Mesodermal cell (in vitro differentiated cells): ENCODE results near the gene TLK2.

Source experiments
- H3K27ac ChIP-seq: 2 replicates; pipeline ENCODE4 v1.7.0; 2013; ENCODE audit warnings: mild to moderate bottlenecking, low read depth, low read length, moderate library complexity; ENCODE audit not compliant: severe bottlenecking
- H3K36me3 ChIP-seq: 2 replicates; pipeline ENCODE4 v1.7.1; 2013; ENCODE audit warnings: mild to moderate bottlenecking, low read length, moderate library complexity; ENCODE audit not compliant: control insufficient read depth, insufficient read depth
- H3K4me1 ChIP-seq: one replicate; pipeline ENCODE4 v1.7.1; 2013; ENCODE audit warnings: mild to moderate bottlenecking, low read length; ENCODE audit not compliant: insufficient read depth, control insufficient read depth, poor library complexity, severe bottlenecking
- H3K4me3 ChIP-seq: 2 replicates; pipeline ENCODE4 v1.7.0; 2013; ENCODE audit warnings: low read length, control low read depth, mild to moderate bottlenecking; ENCODE audit not compliant: insufficient read depth, poor library complexity, severe bottlenecking; ENCODE audit errors: extremely low read depth
- H3K9me3 ChIP-seq: 2 replicates; pipeline ENCODE4 v1.7.1; 2013; ENCODE audit warnings: mild to moderate bottlenecking, low read length, moderate library complexity; ENCODE audit not compliant: control insufficient read depth
- WGBS, 2 experiments: methylation state at CpG; one replicate each; pipeline ENCODE4 v1.1.5; 2013; ENCODE audit warnings: missing lambda C conversion rate in 2 of 2; ENCODE audit not compliant: insufficient coverage in 2 of 2; 5-methylcytosine and 5-hydroxymethylcytosine counted together

TLK2 gene

DNA sequence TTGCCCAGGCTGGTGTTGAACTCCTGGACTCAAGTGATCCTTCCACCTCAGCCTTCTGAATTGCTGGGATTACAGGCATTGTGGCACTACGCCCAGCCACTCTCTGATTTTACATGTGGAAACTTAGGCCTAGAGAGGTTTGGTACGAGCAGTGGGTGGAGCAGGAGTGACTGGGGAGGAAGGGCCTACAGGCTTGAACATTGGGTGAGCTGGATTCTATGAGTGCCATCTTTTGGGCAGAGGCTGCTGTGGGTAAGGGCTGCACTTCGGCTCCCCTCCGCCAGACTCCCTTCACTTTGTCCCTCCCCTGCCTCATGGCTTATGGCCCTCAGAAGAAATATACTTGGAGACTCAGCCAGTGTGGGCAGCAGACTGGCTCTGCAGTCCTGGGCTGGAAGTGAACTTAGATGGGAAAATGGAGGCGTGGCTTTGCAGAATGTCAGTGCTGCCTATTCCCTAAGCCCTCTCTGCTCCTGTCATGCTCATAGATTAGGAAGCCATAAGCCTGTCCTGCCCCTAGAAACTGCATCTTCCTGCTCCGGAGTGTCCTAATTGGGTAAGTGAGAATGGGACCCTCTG is 139.4 kb downstream of the TLK2 start:
- peaks cover 48% of the 10 kb centered on the region for H3K4me1 ChIP-seq
- WGBS, 2 experiments: 73 to 96% methylated on average over 2 to 5 of the region's 6 CpGs
- no peak overlapping the region for H3K4me3 ChIP-seq
- H3K27ac ChIP-seq: peak overlapping the region; percentile 60
- peaks cover 30% of the 10 kb centered on the region for H3K36me3 ChIP-seq
- H3K9me3 ChIP-seq: no peaks in the 10 kb centered on the region

DNA sequence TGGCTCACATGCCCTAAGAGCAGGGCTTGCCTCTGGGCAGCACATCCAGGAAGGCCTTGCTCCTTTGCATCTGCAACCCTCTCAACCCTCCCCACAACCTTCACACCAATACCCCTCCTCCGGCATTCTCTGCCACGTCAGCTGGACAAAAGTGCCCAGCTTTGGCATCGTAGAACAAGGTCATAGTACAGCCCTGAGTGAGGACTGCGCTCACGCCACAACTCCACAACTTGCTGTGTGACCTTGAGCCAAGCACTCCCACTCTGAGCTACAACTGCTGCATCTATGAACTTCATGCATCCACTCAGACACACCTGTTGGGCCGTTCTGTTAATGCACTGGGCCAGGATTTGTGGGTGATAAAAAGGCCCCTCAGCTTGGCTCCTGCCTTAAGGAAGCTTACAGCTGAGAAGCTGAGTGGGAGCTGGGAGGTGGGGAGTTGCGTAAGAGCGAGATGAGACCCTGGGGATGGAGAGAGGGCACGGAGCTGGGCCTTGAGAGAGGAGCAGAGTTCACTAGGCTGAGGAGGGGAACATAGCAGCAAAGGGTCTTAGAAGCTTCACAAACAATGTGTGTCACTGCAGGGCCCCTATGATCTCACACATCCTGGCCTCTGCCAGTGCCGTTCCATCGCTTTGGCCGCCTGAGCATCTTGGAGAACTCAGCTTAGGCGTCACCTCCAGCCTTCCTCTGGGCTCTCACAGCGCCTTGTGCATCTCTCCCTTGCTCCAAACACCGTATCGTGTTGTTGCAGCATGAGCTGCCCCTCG is 140.2 kb downstream of the TLK2 start:
- H3K36me3 ChIP-seq: peaks cover 31% of the 10 kb centered on the region
- H3K4me1 ChIP-seq: peaks cover 43% of the 10 kb centered on the region
- no peaks in the 10 kb centered on the region for H3K9me3 ChIP-seq
- 94 to 97% methylated on average over 17 of the region's 17 CpGs for WGBS, 2 experiments
- no peak overlapping the region for H3K4me3 ChIP-seq
- H3K27ac ChIP-seq: no peak overlapping the region

DNA sequence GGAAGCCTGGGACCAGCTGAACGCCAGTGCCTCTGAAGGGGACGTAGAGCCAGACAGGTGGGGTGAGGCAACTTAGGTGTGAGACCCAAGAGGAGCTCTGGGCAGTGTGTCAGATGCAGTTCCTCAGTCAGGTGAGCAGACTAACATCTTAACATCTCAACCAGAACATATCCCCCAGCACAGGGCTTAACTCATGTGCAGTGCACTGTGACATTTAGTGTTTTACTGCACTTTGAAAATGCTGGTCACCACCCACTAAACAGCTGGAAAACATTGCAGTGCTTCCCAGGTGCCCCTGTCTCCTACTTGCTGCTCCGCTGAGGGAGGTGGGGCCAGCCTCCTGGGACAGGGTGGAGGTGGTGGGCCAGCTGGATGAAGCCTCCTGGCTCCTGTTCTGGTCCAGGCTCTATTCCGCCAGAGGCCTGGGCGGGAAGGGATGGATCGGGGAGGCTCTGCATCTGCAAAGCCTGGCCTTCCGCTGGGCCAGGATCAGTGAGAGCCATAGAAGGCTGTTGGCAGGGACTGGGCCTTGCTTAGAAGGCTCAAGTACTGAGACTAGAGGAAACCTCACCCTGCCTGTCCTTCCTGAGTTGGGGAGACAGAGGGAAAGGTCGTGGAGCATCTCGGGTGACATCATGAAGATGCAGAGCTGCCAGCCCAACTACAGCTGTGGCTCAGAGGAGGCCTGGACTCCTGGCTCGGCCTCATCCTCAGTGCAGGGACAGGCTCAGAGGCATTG is 141.0 kb downstream of the TLK2 start:
- Histone ChIP-seq H3K4me3 (no peak overlapping the region), H3K36me3 (peaks cover 33% of the 10 kb centered on the region), H3K27ac (no peak overlapping the region), H3K4me1 (peaks cover 36% of the 10 kb centered on the region), H3K9me3 (no peaks in the 10 kb centered on the region)
- WGBS, 2 experiments: 96% methylated on average over 6 to 10 of the region's 10 CpGs

DNA sequence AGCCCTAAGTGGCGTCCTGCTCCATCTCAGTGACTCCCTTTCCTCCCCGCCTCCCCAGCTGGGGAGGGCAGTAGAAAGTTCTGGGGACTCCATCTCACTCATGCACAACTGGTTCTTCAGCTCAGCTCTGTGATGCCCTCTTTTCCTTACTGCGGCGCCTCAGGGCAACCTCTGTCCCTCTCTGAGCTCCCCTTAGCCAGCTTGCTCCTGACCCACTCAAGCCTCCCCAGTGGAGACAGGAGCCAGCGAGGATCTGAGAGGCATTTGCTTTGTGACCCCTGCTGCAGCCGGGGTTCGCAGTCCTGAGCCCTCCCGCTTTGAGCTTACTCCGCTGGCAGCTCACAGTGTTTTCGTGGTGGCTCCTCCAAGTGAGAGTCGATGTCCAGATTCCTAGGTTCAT is 142.6 kb downstream of the TLK2 start:
- peaks cover 27% of the 10 kb centered on the region for H3K36me3 ChIP-seq
- H3K27ac ChIP-seq: no peak overlapping the region
- peaks cover 35% of the 10 kb centered on the region for H3K4me1 ChIP-seq
- no peaks in the 10 kb centered on the region for H3K9me3 ChIP-seq
- WGBS, 2 experiments: 89 to 96% methylated on average over 11 of the region's 11 CpGs
- no peak overlapping the region for H3K4me3 ChIP-seq

DNA sequence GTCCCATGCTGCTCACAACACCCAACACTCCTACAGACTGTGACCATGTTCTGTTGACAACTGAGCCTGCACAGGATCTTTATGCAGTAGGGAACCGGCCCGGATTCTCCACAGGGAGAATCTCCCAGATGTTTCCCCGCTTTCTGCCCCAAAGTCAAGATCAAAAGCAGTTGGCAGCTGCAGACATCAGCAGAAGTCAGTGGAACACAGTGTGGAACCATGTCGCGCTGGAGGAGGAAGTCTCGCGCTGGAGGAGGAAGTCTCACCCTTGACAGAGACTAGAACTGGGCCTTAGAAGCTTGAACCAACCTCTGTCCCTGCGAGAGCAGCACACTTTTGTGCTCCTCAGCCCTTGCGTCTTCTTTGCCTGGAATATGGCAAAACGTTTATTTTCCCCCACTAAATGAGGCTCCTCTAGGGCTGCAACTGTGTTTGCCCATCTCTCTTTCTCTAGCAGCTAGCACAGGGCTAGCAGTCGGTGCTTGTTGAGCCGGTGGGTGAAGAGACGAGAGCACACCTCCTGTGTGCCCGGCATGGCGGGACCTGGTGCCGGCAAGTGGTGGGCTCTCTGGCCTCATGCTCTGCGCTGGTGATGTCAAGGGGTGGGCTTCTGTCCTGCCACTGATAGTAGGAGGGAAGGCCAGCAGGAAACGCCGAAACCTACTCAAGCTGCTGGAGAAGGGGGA is 146.7 kb downstream of the TLK2 start:
- Histone ChIP-seq H3K4me1 (peaks cover 23% of the 10 kb centered on the region), H3K4me3 (no peak overlapping the region), H3K9me3 (no peaks in the 10 kb centered on the region), H3K27ac (no peak overlapping the region), H3K36me3 (peaks cover 27% of the 10 kb centered on the region)
- 92 to 97% methylated on average over 13 to 16 of the region's 19 CpGs for WGBS, 2 experiments

DNA sequence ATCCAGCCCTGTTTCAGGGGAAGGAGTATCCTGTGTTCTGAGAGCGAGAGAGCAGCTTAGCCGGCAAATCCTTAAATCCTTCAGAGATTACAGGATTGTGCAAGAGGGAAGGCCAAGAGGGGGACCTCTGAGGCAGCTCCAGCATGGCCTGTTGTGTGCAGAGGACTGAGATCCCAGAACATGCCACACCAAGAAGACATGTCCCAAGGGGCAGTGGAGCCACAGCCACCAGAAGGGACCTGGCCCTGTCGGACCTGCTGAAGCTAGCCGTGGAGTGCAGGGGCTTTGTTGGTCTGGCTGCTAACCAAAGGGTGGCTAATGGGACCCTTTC is 147.2 kb downstream of the TLK2 start:
- WGBS, 2 experiments: 84 to 87% methylated on average over 4 of the region's 4 CpGs
- H3K27ac ChIP-seq: peak overlapping the region; percentile 10
- H3K4me1 ChIP-seq: peaks cover 28% of the 10 kb centered on the region
- H3K9me3 ChIP-seq: no peaks in the 10 kb centered on the region
- H3K36me3 ChIP-seq: peaks cover 32% of the 10 kb centered on the region
- no peak overlapping the region for H3K4me3 ChIP-seq

DNA sequence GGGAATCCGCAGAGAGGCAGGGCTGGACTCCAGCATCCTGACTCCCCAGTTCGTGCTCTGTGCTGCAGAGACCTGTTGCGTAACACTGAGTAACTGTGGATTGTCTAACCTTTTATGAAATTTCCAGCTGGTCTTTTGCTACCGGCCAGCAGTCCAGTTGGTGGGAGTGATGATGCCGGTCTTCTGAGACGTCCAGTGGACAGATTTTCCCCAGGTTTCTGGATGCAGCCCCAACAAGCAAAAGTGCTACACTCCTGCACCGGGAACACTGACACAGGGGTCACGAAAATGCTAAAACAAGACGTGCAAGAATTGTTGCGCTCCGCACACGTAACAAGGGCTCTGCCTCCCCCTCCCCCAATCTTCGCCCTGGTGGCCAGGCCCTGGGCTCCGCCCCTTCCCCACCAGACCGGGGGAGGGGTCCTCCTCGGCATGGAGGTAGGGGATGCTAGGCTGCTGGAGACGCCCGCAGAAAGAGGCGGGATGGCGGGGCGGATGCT is 148.1 kb downstream of the TLK2 start:
- Histone ChIP-seq H3K4me1 (peaks cover 37% of the 10 kb centered on the region), H3K27ac (peak overlapping the region; percentile 92), H3K36me3 (peaks cover 41% of the 10 kb centered on the region), H3K9me3 (no peaks in the 10 kb centered on the region), H3K4me3 (peak overlapping the region; percentile 94)
- WGBS, 2 experiments: 20 to 22% methylated on average over 16 to 17 of the region's 21 CpGs

DNA sequence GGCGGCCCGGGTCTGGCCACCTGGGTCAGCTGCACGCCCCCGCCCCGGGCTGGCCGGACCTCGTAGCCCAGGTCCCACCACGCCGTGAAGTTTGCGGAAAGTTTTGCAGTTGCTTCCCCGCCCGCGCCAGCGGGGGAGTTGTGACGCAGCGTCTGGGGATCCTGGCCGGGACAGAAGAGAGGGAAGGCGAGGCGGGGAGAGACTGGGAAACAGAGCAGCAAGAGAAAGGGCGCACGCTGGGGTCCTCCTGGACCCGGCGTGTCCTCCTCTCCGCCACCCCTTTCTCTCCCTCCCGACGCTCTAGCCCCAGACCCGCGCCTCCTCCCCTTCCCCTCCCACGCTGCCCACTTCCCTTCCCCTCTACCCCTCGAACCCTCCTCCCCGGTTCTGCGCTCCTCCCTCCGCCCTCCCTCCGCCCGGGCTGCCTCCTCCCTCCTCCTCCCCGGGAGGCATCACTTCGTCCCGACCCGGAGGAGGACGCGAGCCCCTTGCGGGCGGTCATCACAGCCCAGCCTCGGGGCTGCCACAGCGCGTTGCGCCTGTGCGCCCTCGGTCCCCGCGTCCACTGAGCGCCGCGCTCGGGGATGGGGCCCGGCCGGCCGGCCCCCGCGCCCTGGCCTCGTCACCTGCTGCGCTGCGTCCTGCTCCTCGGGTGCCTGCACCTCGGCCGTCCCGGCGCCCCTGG is 148.7 kb downstream of the TLK2 start, which contains the start of gene MRC2:
MRC2 (plus strand) TSS at position 452 of the 685 bp plus-strand sequence; CDS start at position 585, 133 bp downstream.
- WGBS, 2 experiments: 0 to 1% methylated on average over 36 to 60 of the region's 68 CpGs

DNA sequence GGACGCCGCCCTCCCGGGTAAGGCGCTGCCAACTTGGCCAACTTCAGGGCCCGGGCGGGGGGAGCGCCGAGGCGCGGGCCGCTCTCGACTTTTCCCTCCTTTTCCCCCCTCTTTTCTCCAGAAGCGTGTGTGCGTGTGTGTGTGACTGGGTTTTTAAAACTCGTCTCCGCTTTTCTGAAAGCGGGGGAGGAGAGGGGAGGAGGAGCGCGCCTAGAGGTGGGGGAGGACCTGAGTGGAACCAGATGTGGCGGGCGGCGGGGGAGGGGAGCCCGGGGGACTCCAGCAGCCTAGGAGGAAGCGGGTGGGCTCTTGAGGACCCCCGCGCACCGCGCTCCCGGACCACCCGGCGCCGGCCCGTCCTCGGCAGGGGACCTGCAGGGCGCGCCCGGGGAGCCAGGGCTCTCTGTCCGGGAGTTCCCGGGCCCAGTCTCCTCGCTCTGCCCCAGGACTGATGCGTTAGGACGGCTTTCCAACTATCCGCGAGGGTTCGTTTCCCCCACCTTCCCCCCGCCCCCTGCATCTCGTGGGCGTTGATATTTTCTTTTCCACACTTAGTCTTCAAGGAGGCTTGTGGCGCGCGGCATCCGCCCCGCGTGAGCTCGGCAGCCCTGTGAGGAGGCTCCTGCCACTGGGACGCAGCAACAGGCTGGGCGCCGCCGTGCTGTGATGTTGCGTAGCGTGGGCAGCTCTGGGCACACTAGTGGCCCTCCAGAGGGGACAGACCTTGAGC is 149.4 kb downstream of the TLK2 start:
- 0 to 1% methylated on average over 33 to 45 of the region's 61 CpGs for WGBS, 2 experiments
- Histone ChIP-seq H3K9me3 (no peaks in the 10 kb centered on the region), H3K4me3 (peak overlapping the region; percentile 94), H3K4me1 (peaks cover 47% of the 10 kb centered on the region), H3K27ac (peak overlapping the region; percentile 92), H3K36me3 (peaks cover 46% of the 10 kb centered on the region)

More for the DNA sequence above, 148.7 kb downstream of the TLK2 start, which contains the start of gene MRC2:
- Histone ChIP-seq H3K27ac (peak within 1 kb of the TSS; percentile 92), H3K9me3 (no peaks in the 10 kb centered on the region), H3K4me3 (peak within 1 kb of the TSS; percentile 94), H3K36me3 (peaks cover 44% of the 10 kb centered on the region), H3K4me1 (peaks cover 43% of the 10 kb centered on the region)
